ENCODE results near the gene ALKBH8.

ALKBH8 gene

GRCh38 chr11:107565219-107565937 lies at the start of gene ALKBH8 (continued):
- no peak for TF ChIP-seq PBX3 (CRISPR knock-in tag; IDR thresholded peaks at IDR 0.05)
- TF ChIP-seq ZSCAN5A (tag by site-specific recombination; IDR thresholded peaks at IDR 0.05) = no peak
- no peak for TF ChIP-seq GLI2 (tag by site-specific recombination; IDR thresholded peaks at IDR 0.05; ENCODE audit: borderline replicate concordance, low read depth)
- TF ChIP-seq ZNF518A (tag by site-specific recombination; conservative IDR thresholded peaks at IDR 0.05; ENCODE audit: low read depth) = peak; percentile 55
- TF ChIP-seq ZNF211 (tag by site-specific recombination; IDR thresholded peaks at IDR 0.05; ENCODE audit: low read depth) = no peak
- TF ChIP-seq REPIN1 (tag by site-specific recombination; IDR thresholded peaks at IDR 0.05; ENCODE audit: low read depth) = no peak
- TF ChIP-seq ZBTB17 (tag by site-specific recombination; IDR thresholded peaks at IDR 0.05) = peak; percentile 100
- no peak for TF ChIP-seq ZNF843 (tag by site-specific recombination; IDR thresholded peaks at IDR 0.05)
- no peak for TF ChIP-seq ZNF221 (tag by site-specific recombination; IDR thresholded peaks at IDR 0.05; ENCODE audit: borderline replicate concordance)
- peak; percentile 99 for TF ChIP-seq ZNF335 (tag by site-specific recombination; conservative IDR thresholded peaks at IDR 0.05)
- TF ChIP-seq SCRT2 (tag by site-specific recombination; IDR thresholded peaks at IDR 0.05) = no peak
- peak; percentile 12; the same call in 1 of the 2 replicates for TF ChIP-seq SP2 (tag by site-specific recombination; IDR thresholded peaks at IDR 0.05)
- 0 out of 2 replicates have a peak, but pooled peaks have one; percentile 23 for TF ChIP-seq PRDM10 (tag by site-specific recombination; IDR thresholded peaks at IDR 0.05)
- TF ChIP-seq ZNF664 (tag by site-specific recombination; IDR thresholded peaks at IDR 0.05) = no peak
- TF ChIP-seq ZNF121 (tag by site-specific recombination; IDR thresholded peaks at IDR 0.05) = no peak
- peak; percentile 50; the same call in 1 of the 2 replicates for TF ChIP-seq ZXDB (tag by site-specific recombination; IDR thresholded peaks at IDR 0.05)
- TF ChIP-seq ZNF18 (tag by site-specific recombination; IDR thresholded peaks at IDR 0.05) = no peak
- TF ChIP-seq ZBTB11 (tag by site-specific recombination; conservative IDR thresholded peaks at IDR 0.05; ENCODE audit: low read depth) = peak; percentile 66
- no peak for TF ChIP-seq ZNF692 (tag by site-specific recombination; IDR thresholded peaks at IDR 0.05)

Measured in HEK293 (cell line).